Midbrain (tissue), 1 donor: ENCODE data around the gene MAST1.
A peak's percentile ranks its signal among the peaks of the same experiment; 100 is the strongest.
"Not testable (repeated sequence)": the region's sequence is repeated elsewhere in the genome, so short reads cannot be mapped to it uniquely, and the experiment has no call there.

ENCODE experiments used
- DNase-seq: peaks from one replicate; lab custom pipeline; 2025; lab: John Stamatoyannopoulos, UW

MAST1 gene

GRCh38 chr19:12838182-12838885, at the start of gene MAST1:
TSS of gene MAST1 (plus strand) at chr19:12838515. CDS start at chr19:12838573, 58 bp downstream.
- DNase-seq = peak; percentile 49

- no peak for DNase-seq
Observed at GRCh38 chr19:12788682-12789097, 49.6 kb upstream of the MAST1 start.

GRCh38 chr19:12789098-12789903, 49.0 kb upstream of the MAST1 start:
- no peak for DNase-seq

DNA sequence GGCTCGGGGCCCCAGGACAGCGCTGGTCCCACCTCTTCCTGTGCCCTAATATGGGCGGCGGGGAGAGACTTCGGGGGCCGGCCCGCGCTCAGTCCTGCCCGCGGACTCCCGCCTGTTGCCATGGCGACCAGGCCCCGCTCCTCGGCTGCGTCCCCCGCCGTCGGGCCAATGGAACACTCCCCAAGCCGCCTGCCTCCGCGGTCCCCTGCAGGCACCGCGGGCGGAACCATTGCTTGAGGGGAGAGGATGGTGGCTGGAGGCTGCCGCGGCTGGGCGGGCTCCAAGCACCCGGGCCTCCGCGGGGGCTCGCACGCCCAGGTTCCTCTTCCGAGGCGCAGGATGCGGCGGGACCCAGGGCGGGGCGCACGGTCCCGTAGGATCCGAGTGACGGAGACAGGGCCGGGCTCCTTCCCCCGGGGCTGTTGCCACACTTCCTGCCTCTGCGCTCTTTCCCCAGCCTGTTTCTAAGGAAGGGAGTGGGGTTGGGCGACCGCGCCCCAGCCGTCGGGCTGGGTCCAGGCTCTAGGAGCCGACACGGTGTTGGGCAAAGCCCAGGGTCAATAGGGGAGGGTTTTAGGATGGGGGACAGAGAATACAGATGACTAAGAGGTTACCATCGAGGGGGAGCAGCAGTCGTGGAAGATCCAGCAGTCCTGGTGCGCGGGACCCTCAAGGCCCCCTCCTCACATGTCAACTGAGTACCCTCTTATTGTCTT, 48.3 kb upstream of the MAST1 start:
- peak; percentile 92 for DNase-seq

GRCh38 chr19:12790628-12791344, 47.5 kb upstream of the MAST1 start:
- no peak for DNase-seq

GRCh38 chr19:12791345-12792050, 46.8 kb upstream of the MAST1 start, which contains the start of gene JUNB:
TSS of gene JUNB (plus strand) at chr19:12791486. CDS start at chr19:12791772, 286 bp downstream.
- DNase-seq = peak; percentile 98

GRCh38 chr19:12792051-12792852, 46.1 kb upstream of the MAST1 start:
- no peak for DNase-seq

- no peak for DNase-seq
Observed at GRCh38 chr19:12792853-12793289, 45.4 kb upstream of the MAST1 start.

DNA sequence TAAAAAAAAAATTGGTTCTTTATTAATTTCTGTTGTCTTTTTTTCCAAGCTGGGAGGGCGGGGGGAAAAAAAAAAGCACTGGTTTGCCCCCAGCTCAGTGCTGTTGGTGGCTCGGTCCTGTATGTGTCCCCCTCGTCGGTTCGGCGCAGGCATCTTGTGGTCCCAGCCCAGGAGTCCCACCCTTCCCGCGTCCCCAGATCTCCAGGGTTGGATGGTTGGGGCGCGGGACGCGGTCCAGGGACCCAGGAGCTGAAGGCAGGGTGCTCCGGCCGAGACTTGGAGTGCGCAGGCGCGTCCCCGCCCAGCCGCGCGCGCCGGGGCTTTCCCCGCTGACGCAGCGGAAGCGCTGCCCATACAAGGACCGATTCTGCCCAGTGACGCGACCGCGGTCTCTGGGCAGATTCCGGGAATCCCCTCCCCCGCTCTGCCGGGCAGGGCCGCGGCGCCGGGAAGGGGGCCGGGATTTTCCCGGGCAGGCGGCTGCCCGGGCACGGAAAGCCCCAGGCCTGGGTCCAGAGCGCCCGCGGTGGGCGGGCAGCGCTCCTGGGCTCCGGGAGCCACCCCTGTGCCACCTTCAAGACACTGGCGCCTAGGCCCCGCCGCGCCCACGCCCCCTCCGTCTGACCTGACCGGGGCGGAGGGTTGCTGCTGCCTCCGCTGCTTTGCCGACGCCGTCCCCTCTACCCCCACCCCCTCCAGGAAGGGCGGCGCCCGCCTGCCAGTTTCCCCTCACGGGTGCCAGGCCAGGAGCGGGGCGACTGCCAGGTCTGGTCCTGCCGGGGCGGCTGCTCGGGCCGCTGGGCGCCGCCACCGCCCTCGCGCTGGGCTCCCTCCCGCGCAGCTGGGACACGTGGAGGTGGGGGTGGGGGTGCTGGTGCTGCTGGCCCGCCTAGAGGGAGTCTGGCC, 44.8 kb upstream of the MAST1 start:
- peak; percentile 94 for DNase-seq

DNA sequence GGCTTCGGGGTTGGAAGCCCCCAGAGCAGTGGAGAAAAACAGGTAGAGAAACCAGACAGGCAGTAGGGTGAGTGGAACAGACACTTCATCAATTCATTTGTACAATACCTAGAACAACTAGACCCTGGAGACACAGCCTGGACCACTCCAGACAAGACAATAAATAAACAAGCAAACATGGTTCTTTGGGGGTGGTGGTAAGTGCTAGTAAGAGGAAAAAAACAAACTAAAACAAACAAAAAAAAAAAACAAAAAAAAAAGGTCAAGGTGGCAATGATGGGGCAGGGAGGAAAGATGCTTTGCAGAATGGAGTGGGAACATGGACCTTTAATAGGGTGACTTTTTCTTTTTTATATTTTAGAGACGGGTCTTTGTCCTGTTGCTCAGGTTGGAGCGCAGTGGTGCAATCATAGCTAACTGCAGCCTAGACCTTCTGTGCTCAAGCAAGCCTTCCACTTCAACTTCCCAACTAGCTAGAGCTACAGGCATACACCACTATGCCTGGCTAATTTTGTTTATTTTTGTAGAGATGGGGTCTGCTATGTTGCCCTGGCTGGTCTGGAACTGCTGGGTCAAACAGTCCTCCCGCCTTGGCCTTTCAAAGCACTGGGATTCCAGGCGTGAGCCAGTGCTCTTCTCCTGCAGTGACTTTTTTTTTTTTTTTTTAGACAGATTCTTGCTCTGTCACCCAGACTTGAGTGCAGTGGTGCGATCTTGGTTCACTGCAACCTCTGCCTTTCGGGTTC, 43.9 kb upstream of the MAST1 start:
- no peak for DNase-seq

DNA sequence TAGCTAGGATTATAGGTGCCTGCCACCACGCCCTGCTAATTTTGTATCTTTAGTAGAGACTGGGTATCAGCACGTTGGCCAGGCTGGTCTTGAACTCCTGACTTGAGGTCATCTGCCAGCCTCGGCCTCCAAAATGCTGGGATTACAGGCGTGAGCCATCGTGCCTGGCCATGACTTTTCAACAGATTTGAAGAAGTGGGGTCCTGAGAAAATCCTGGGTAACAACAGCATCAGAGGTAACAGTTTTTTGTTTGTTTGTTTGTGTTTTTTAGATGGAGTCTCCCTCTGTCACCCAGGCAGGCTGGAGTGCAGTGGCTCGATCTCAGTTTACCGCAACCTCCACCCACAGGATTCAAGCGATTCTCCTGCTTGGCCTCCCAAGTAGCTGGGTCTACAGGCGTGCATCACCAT, 43.3 kb upstream of the MAST1 start:
- no peak for DNase-seq

DNA sequence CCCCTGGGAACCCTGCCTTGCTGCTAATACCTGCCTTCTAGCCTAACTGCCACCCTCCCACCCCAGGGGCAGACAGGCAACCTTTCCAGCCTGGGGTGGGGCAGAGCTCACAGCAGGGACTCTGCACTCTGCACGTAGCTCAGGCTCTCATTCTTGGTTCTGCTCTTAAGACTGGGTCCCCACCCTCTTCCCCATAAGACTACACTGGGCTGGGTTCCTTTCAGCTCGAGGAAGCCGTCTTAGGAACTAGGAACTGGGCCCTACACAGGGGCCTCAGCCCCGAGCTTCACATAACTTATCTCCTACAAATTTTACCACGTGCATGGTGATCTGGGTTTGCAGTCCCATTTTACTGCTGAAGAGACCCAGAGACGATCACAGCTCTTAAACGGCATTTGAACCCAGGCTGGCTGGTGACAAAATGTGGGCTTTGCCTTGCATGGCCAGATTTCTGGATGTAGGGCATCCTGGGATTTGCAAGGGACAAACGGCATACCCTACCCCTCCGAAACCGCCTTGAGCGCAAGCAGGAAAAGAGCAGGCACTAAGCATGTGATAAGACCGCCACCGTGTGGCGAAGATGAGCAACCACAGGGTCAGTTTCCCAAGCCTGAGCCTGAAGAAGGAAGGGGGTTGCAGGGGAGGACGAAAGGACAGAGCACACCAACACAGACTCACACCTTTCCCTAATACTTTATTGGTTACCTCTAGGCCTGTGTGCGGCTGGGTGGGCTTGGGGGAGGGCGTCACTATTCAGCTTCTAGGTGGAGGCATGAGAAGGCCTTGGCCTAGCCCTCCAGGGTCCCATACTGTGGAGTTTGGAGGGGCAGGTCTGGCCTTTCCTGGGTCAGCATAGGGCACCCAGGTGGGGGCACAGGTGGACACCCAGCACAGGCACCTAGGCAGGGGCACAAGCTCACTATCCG, 41.9 kb upstream of the MAST1 start:
- DNase-seq = peak; percentile 85

GRCh38 chr19:12797141-12797587, 41.2 kb upstream of the MAST1 start:
- DNase-seq = no peak

DNA sequence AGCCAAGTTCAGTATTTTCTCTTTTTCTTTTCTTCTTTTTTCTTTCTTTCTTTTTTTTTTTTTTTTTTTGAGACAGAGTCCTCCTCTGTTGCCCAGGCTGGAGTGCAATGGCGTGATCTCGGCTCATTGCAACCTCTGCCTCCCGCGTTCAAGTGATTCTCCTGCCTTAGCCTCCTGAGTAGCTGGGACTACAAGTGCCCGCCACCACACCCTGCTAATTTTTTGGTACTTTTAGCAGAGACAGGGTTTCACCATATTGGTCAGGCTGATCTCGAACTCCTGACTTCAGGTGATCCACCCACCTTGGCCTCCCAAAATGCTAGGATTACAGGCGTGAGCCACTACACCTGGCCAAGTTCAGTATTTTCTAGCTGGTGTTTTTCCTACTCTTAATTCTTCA, 40.7 kb upstream of the MAST1 start:
- not testable (repeated sequence) for DNase-seq

GRCh38 chr19:12799742-12800465, 38.4 kb upstream of the MAST1 start:
- no peak for DNase-seq

DNA sequence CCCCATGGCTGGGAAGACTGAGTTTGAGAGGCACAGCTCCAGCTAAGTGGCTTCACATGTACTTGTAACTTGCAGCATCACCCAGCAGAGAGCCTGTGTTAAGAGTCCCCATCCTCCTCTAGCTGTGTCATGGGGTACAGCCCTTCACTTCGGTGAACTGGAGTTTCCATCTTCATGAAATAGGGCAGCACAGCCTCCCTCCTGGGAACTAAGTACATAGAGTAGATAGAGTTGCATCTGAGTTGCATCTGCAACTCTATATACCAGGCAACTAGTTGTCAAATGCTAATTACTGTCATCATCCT, 37.9 kb upstream of the MAST1 start:
- no peak for DNase-seq
